KOPT-K1 (cell line): ENCODE results near the gene SH2D6.
"Not testable (repeated sequence)": the region's sequence is repeated elsewhere in the genome, so short reads cannot be mapped to it uniquely, and the experiment has no call there.

ENCODE experiments used
- H3K27ac ChIP-seq: fragments of 200-600 bp; sonication (generic); 2 replicates; pipeline ENCODE4 v1.5.1; 2016; ENCODE audit warnings: antibody characterized with exemption, mild to moderate bottlenecking, low read depth, low read length; ENCODE audit not compliant: poor library complexity, severe bottlenecking
- H3K36me3 ChIP-seq: fragments of 200-600 bp; sonication (generic); 2 replicates; pipeline ENCODE4 v1.5.1; 2017; ENCODE audit warnings: antibody characterized with exemption, mild to moderate bottlenecking, low read length, moderate library complexity; ENCODE audit not compliant: insufficient read depth
- H3K9me3 ChIP-seq: fragments of 200-600 bp; sonication (generic); 2 replicates; pipeline ENCODE4 v1.5.1; 2017; ENCODE audit warnings: antibody characterized with exemption, low read length, mild to moderate bottlenecking; ENCODE audit not compliant: insufficient read depth, poor library complexity, severe bottlenecking

The SH2D6 gene

GRCh38 chr2:85437488-85438200 lies 19.1 kb downstream of the SH2D6 start:
- Histone ChIP-seq H3K27ac (peak overlapping the region; percentile 65), H3K36me3 (no peaks in the 10 kb centered on the region), H3K9me3 (no peaks in the 10 kb centered on the region)

GRCh38 chr2:85438201-85439024 lies 19.9 kb downstream of the SH2D6 start:
- H3K36me3 ChIP-seq = no peaks in the 10 kb centered on the region
- no peaks in the 10 kb centered on the region for H3K9me3 ChIP-seq
- H3K27ac ChIP-seq = peak overlapping the region; percentile 65

- H3K36me3 ChIP-seq = no peaks in the 10 kb centered on the region
- peak overlapping the region; percentile 65 for H3K27ac ChIP-seq
- no peaks in the 10 kb centered on the region for H3K9me3 ChIP-seq
These were observed 20.5 kb downstream of the SH2D6 start for GRCh38 chr2:85439025-85439472.

- H3K27ac ChIP-seq, H3K9me3 ChIP-seq, H3K36me3 ChIP-seq: not testable (repeated sequence)
These were observed 21.1 kb downstream of the SH2D6 start for GRCh38 chr2:85439569-85439968.

- Histone ChIP-seq H3K9me3 (no peaks in the 10 kb centered on the region), H3K27ac (no peak overlapping the region), H3K36me3 (no peaks in the 10 kb centered on the region)
These were observed 21.5 kb downstream of the SH2D6 start for GRCh38 chr2:85439986-85440385.

GRCh38 chr2:85440729-85441128 lies 22.2 kb downstream of the SH2D6 start:
- no peaks in the 10 kb centered on the region for H3K36me3 ChIP-seq
- H3K27ac ChIP-seq = no peak overlapping the region
- no peaks in the 10 kb centered on the region for H3K9me3 ChIP-seq

- Histone ChIP-seq H3K27ac (no peak overlapping the region), H3K36me3 (no peaks in the 10 kb centered on the region), H3K9me3 (no peaks in the 10 kb centered on the region)
These were observed 23.4 kb downstream of the SH2D6 start for GRCh38 chr2:85441864-85442263.

- Histone ChIP-seq H3K27ac (no peak overlapping the region), H3K9me3 (no peaks in the 10 kb centered on the region)
These were observed 26.2 kb downstream of the SH2D6 start for GRCh38 chr2:85444629-85445172.

GRCh38 chr2:85445316-85446295 lies 27.1 kb downstream of the SH2D6 start:
- no peaks in the 10 kb centered on the region for H3K9me3 ChIP-seq
- no peak overlapping the region for H3K27ac ChIP-seq
- H3K36me3 ChIP-seq = no peaks in the 10 kb centered on the region

More at GRCh38 chr2:85444629-85445172, 26.2 kb downstream of the SH2D6 start:
- no peaks in the 10 kb centered on the region for H3K36me3 ChIP-seq

GRCh38 chr2:85446296-85447221 lies 28.0 kb downstream of the SH2D6 start:
- H3K9me3 ChIP-seq = no peaks in the 10 kb centered on the region
- no peak overlapping the region for H3K27ac ChIP-seq
- H3K36me3 ChIP-seq = no peaks in the 10 kb centered on the region

GRCh38 chr2:85447222-85447585 lies 28.7 kb downstream of the SH2D6 start:
- Histone ChIP-seq H3K36me3 (no peaks in the 10 kb centered on the region), H3K27ac (no peak overlapping the region), H3K9me3 (no peaks in the 10 kb centered on the region)

- no peak overlapping the region for H3K27ac ChIP-seq
- H3K9me3 ChIP-seq = no peaks in the 10 kb centered on the region
- H3K36me3 ChIP-seq = no peaks in the 10 kb centered on the region
These were observed 30.1 kb downstream of the SH2D6 start for GRCh38 chr2:85448461-85449213.

- H3K36me3 ChIP-seq = no peaks in the 10 kb centered on the region
- no peaks in the 10 kb centered on the region for H3K9me3 ChIP-seq
- no peak overlapping the region for H3K27ac ChIP-seq
These were observed 30.7 kb downstream of the SH2D6 start for GRCh38 chr2:85449214-85449588.
